Fibroblast of lung (primary cell): ENCODE results near the gene FREM1. TPM values are rescaled to one million over a fixed set of nuclear protein-coding genes. Genes with fewer than 3 reads are reported as not detected.

Experiments
- DNase-seq, 2 donors: peaks; one replicate each; pipeline versions ENCODE4 v3.0.0 to v3.0.0-alpha.2; 2010; ENCODE audit warnings: low read depth in 2 of 2
- H2AFZ ChIP-seq: 2 replicates; pipeline ENCODE4 v1.5.1; 2012; ENCODE audit warnings: low read length, control low read depth, inconsistent platforms
- H3K27ac ChIP-seq: 2 replicates; pipeline ENCODE4 v1.5.1; 2011; ENCODE audit warnings: low read length, control low read depth; ENCODE audit not compliant: insufficient read depth
- H3K27me3 ChIP-seq: 2 replicates; pipeline ENCODE4 v1.5.1; 2011; ENCODE audit warnings: mild to moderate bottlenecking, low read length; ENCODE audit not compliant: control insufficient read depth, insufficient read depth
- H3K36me3 ChIP-seq: 2 replicates; pipeline ENCODE4 v1.5.1; 2011; ENCODE audit warnings: low read length; ENCODE audit not compliant: control insufficient read depth, insufficient read depth
- H3K4me1 ChIP-seq: 2 replicates; pipeline ENCODE4 v1.5.1; 2011; ENCODE audit warnings: low read length; ENCODE audit not compliant: control insufficient read depth, insufficient read depth; ENCODE audit errors: extremely low read depth
- H3K4me2 ChIP-seq: 2 replicates; pipeline ENCODE4 v1.5.1; 2011; ENCODE audit warnings: low read length, control low read depth; ENCODE audit not compliant: insufficient read depth; ENCODE audit errors: extremely low read depth
- H3K4me3 ChIP-seq, 4 experiments: fragments of 200-600 bp in 1 of 4; sonication (generic) in 1 of 4; replicated peaks in 1 of 4; 2 replicates each; pipeline ENCODE4 v1.5.1; 2011 to 2016; ENCODE audit warnings: low read length in 4 of 4, low read depth in 3 of 4, mild to moderate bottlenecking in 3 of 4, control low read depth in 2 of 4, inconsistent platforms in 1 of 4, mixed read lengths in 1 of 4; ENCODE audit not compliant: insufficient read depth in 1 of 4; ENCODE audit errors: control extremely low read depth in 1 of 4
- H3K79me2 ChIP-seq: 2 replicates; pipeline ENCODE4 v1.5.1; 2012; ENCODE audit warnings: mild to moderate bottlenecking, low read length, inconsistent platforms; ENCODE audit not compliant: control insufficient read depth, insufficient read depth
- H3K9ac ChIP-seq: 2 replicates; pipeline ENCODE4 v1.5.1; 2011; ENCODE audit warnings: mild to moderate bottlenecking, low read length, control low read depth; ENCODE audit not compliant: insufficient read depth
- H3K9me3 ChIP-seq: 2 replicates; pipeline ENCODE4 v1.5.1; 2012; ENCODE audit warnings: low read depth, low read length; ENCODE audit not compliant: control insufficient read depth, insufficient read depth
- H4K20me1 ChIP-seq: 2 replicates; pipeline ENCODE4 v1.5.1; 2011; ENCODE audit warnings: low read length; ENCODE audit not compliant: control insufficient read depth, insufficient read depth; ENCODE audit errors: extremely low read depth
- EZH2 ChIP-seq: IDR thresholded peaks from 2 replicates; pipeline ENCODE4 v1.5.1; 2012; ENCODE audit warnings: low read length, control low read depth, mild to moderate bottlenecking; ENCODE audit errors: missing control alignments
- polyA minus RNA-seq: library from RNA; depleted of rRNA, polyadenylated mRNA; stranded (reverse); fragments of >200 nt; gene quantifications from 2 replicates; pipeline ENCODE4 v1.2.3, GENCODE V29; 2011; ENCODE audit warnings: low replicate concordance
- polyA plus RNA-seq, 2 donors: library from polyadenylated mRNA; depleted of rRNA in 1 of 2; stranded (reverse) in 1 of 2; unstranded in 1 of 2; fragments of >200 nt; gene quantifications; 2 replicates each; pipeline ENCODE4 v1.2.1, GENCODE V29; 2011 to 2012; ENCODE audit warnings: missing spikeins in 1 of 2
- total RNA-seq: library from RNA; depleted of rRNA; stranded (reverse); fragments of >200 nt; gene quantifications from 2 replicates; pipeline ENCODE4 v1.2.1, GENCODE V29; 2014
- TF ChIP-seq, protein P1 (sequence below), 2 donors: IDR thresholded peaks in 1 of 2; conservative IDR thresholded peaks in 1 of 2; 1 replicate in 1 of 2; 2 replicates in 1 of 2; pipeline ENCODE4 v1.5.1; 2011 to 2012; ENCODE audit warnings: low read length in 2 of 2, control low read depth in 1 of 2, inconsistent platforms in 1 of 2, low read depth in 1 of 2, mild to moderate bottlenecking in 1 of 2

The FREM1 gene, protein sequence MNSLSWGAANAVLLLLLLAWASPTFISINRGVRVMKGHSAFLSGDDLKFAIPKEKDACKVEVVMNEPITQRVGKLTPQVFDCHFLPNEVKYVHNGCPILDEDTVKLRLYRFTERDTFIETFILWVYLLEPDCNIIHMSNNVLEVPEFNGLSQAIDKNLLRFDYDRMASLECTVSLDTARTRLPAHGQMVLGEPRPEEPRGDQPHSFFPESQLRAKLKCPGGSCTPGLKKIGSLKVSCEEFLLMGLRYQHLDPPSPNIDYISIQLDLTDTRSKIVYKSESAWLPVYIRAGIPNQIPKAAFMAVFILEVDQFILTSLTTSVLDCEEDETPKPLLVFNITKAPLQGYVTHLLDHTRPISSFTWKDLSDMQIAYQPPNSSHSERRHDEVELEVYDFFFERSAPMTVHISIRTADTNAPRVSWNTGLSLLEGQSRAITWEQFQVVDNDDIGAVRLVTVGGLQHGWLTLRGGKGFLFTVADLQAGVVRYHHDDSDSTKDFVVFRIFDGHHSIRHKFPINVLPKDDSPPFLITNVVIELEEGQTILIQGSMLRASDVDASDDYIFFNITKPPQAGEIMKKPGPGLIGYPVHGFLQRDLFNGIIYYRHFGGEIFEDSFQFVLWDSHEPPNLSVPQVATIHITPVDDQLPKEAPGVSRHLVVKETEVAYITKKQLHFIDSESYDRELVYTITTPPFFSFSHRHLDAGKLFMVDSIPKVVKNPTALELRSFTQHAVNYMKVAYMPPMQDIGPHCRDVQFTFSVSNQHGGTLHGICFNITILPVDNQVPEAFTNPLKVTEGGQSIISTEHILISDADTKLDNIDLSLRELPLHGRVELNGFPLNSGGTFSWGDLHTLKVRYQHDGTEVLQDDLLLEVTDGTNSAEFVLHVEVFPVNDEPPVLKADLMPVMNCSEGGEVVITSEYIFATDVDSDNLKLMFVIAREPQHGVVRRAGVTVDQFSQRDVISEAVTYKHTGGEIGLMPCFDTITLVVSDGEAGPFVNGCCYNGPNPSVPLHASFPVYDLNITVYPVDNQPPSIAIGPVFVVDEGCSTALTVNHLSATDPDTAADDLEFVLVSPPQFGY (N-terminal part only)
- total RNA-seq (under 0.01 TPM in 2 replicates), polyA plus RNA-seq (0.01 and 0.09 TPM in 2 replicates), polyA minus RNA-seq (not detected in 2 replicates)
- not detected in 2 replicates for polyA plus RNA-seq (2012)

DNA sequence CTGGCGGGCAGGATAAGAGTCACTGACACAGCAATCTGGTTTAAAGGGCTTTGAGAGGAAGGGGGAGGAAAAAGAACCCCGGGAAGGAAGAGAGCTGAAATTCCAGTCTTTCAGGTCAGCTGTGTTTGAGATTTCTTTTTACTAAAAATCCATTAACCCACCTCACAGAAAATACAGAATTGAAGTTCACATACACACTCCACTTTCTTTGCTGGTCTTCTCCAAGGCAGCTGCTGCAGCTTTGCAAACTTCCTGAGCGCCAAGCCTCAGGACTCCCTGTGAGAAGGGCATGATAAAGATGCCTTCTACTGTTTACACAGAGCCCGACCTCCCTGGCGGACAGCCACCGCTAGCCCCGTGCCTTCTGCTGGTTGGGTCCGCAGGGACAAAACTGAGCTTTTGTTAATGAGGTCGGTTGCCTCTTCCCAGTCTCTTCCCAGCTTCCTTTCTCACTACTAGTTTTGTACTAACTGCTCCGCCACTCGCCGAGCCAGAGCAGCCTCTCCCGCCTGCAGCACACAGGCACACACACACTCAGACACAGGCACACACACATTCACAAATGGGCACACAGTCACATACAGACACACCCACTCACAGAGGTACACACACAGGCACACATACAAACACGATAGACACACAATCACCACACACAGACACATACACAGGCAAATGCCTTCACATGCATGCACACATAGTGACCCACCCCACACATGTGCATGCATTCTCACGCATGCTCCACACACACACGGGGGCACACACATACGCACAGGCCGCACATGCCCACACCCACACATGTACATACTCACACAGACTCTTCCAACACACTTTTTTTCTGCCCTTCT lies at the start of gene FREM1:
FREM1 (minus strand) TSS at position 468 of the 845 bp plus-strand sequence. CDS start 41,451 bp downstream, outside the sequence.
- H3K36me3 ChIP-seq = no peaks in the 10 kb centered on the region
- H3K79me2 ChIP-seq = no peaks in the 10 kb centered on the region
- TF ChIP-seq, protein P1, sequence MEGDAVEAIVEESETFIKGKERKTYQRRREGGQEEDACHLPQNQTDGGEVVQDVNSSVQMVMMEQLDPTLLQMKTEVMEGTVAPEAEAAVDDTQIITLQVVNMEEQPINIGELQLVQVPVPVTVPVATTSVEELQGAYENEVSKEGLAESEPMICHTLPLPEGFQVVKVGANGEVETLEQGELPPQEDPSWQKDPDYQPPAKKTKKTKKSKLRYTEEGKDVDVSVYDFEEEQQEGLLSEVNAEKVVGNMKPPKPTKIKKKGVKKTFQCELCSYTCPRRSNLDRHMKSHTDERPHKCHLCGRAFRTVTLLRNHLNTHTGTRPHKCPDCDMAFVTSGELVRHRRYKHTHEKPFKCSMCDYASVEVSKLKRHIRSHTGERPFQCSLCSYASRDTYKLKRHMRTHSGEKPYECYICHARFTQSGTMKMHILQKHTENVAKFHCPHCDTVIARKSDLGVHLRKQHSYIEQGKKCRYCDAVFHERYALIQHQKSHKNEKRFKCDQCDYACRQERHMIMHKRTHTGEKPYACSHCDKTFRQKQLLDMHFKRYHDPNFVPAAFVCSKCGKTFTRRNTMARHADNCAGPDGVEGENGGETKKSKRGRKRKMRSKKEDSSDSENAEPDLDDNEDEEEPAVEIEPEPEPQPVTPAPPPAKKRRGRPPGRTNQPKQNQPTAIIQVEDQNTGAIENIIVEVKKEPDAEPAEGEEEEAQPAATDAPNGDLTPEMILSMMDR (conservative IDR thresholded peaks at IDR 0.05 in 1 of 2, IDR thresholded peaks at IDR 0.05 in 1 of 2; ENCODE audit: low read depth in 1 of 2, low read length in 2 of 2) = no peak
- TF ChIP-seq EZH2 = no peak
- H3K4me1 ChIP-seq = no peaks in the 10 kb centered on the region
- H4K20me1 ChIP-seq = no peaks in the 10 kb centered on the region
- H3K9ac ChIP-seq = no peak within 1 kb of the TSS
- no peak within 1 kb of the TSS for H3K27ac ChIP-seq
- H3K4me3 ChIP-seq = peak within 1 kb of the TSS in 2 of 4 experiments; percentile 16 to 26
- H3K9me3 ChIP-seq = no peaks in the 10 kb centered on the region
- H3K4me2 ChIP-seq = no peak within 1 kb of the TSS
- DNase-seq = peak; percentile 0 to 15
- H3K27me3 ChIP-seq = no peaks in the 10 kb centered on the region
- H2AFZ ChIP-seq = peak within 1 kb of the TSS; percentile 60

DNA sequence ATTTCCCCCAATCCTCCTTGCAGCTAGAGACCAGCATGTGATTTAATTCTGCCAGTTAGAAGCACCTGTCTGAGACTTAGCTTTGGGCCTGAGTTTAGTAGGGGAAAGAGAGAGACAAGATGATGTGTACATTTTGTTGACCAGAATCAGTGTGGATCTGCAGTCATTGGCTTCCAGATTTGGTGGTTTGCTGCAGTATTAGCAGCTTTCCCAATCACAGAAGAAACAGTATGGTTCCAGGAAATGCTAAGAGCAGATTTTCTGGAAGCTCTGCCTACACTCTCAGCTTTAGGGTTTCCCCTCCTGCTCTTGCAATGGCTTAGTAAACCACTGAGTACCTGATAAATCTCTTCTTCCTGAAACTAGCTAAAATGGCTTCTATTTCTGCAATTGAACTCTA lies 48.8 kb upstream of the FREM1 start:
- no peaks in the 10 kb centered on the region for H3K36me3 ChIP-seq
- H2AFZ ChIP-seq = no peak overlapping the region
- no peaks in the 10 kb centered on the region for H3K79me2 ChIP-seq
- no peak overlapping the region for H3K4me3 ChIP-seq
- H3K27ac ChIP-seq = no peak overlapping the region
- H3K4me1 ChIP-seq = no peaks in the 10 kb centered on the region
- no peak for DNase-seq
- H3K27me3 ChIP-seq = no peaks in the 10 kb centered on the region
- TF ChIP-seq, protein P1 (conservative IDR thresholded peaks at IDR 0.05 in 1 of 2, IDR thresholded peaks at IDR 0.05 in 1 of 2; ENCODE audit: low read depth in 1 of 2, low read length in 2 of 2) = no peak
- no peak for TF ChIP-seq EZH2
- no peaks in the 10 kb centered on the region for H3K9me3 ChIP-seq
- no peak overlapping the region for H3K4me2 ChIP-seq
- H4K20me1 ChIP-seq = no peaks in the 10 kb centered on the region
- no peak overlapping the region for H3K9ac ChIP-seq
